HTERT RPE-1 (cell line): Measurements from ENCODE around the gene CCL4L2.
"Not testable (repeated sequence)": the region's sequence is repeated elsewhere in the genome, so short reads cannot be mapped to it uniquely, and the experiment has no call there.

Experiments used
- in situ Hi-C: fragments of 300-500 bp; cut with MboI; formaldehyde crosslinking; loops from 4 replicates; pipeline ENCODE4 v1.14.3; 2020; ENCODE audit warnings: low sequenced_read_pairs

The CCL4L2 gene

GRCh38 chr17:36220737-36221580, 10.1 kb downstream of the CCL4L2 start:
- in situ Hi-C loops, result not testable (repeated sequence)

- in situ Hi-C loops, result not testable (repeated sequence)
Observed at GRCh38 chr17:36221581-36222100, 10.8 kb downstream of the CCL4L2 start.

- in situ Hi-C loops, result not testable (repeated sequence)
Observed at GRCh38 chr17:36222967-36223366, 12.1 kb downstream of the CCL4L2 start.

- in situ Hi-C loops, result not testable (repeated sequence)
Observed at GRCh38 chr17:36229644-36230043, 18.8 kb downstream of the CCL4L2 start.

DNA sequence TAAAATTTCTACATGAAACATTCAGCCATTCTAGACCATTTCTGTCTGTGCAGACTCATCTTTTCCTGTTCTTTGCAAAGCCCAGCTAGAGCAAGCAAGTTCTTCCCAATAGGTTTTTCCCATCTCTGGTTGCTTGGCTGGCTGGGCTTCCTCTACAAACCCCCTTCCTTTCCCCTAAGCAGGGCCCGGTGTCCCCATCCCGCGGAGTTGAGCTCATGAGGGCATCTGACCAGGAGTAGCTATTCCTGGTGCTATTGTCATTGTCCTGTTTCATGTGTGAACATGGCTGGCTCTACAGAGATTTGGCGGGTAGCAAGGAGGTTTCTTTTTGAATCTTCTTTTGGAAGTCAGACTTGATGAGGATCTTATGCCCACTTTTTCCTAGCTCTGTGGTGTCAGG, 31.2 kb downstream of the CCL4L2 start:
- in situ Hi-C loops, result not testable (repeated sequence)
